K562 (cell line): ENCODE results near the gene STK25. TPM values are rescaled to one million over a fixed set of nuclear protein-coding genes. Genes with fewer than 3 reads are reported as not detected.

Source experiments
- ATAC-seq: fragments of 200-7000 bp; cut with Tn5 transposase; 3 replicates; pipeline ENCODE4 v1.9.1; 2020; ENCODE audit warnings: moderate library complexity
- BruUV-seq: library from RNA; stranded (reverse); fragments of 400-500 nt; replicated peaks from 2 replicates; lab custom pipeline; 2021; lab: Mats Ljungman, UMichigan
- CTCF ChIA-PET: fragments of 300-600 bp; formaldehyde crosslinking; extraction: SDS; loops from one replicate; lab custom pipeline; 2021; ENCODE audit warnings: low intra/inter-chr PET ratio; lab: Yijun Ruan, JAX
- POLR2A ChIA-PET: fragments of 300-600, 350-650 bp; sonication (Branson Sonifier 250); formaldehyde crosslinking; extraction: SDS; loops from one replicate; lab custom pipeline; 2021; ENCODE audit warnings: antibody characterized with exemption, inconsistent platforms; lab: Yijun Ruan, JAX
- DNase-seq, 4 experiments: peaks; one replicate each; pipeline versions ENCODE4 v3.0.0 to v3.0.0-alpha.2; 2011 to 2018; ENCODE audit warnings: low spot score in 3 of 4, mixed read lengths in 3 of 4; ENCODE audit errors: extremely low read depth in 1 of 4
- FAIRE-seq: peaks from 2 replicates; lab custom pipeline; 2011; peaks lifted over from hg19 to GRCh38; lab: Jason Lieb, UNC
- H2AFZ ChIP-seq: 2 replicates; pipeline ENCODE4 v1.6.0; 2011; ENCODE audit warnings: low read depth, low read length, control low read depth, inconsistent platforms
- H3K27ac ChIP-seq: fragments of 200-600 bp; 3 replicates; pipeline ENCODE4 v1.8.0; 2011; ENCODE audit warnings: low read depth, mild to moderate bottlenecking, control low read depth, inconsistent platforms, low read length, moderate library complexity, mixed read lengths; ENCODE audit errors: extremely low read depth
- H3K27me3 ChIP-seq, 2 experiments: fragments of 300-600 bp in 1 of 2; 2 replicates in 1 of 2; 3 replicates in 1 of 2; pipeline versions ENCODE4 v1.6.0 to v1.8.0; 2011; ENCODE audit warnings: inconsistent platforms in 2 of 2, low read length in 2 of 2, mild to moderate bottlenecking in 1 of 2, mixed read lengths in 1 of 2, moderate library complexity in 1 of 2; ENCODE audit not compliant: control insufficient read depth in 2 of 2, insufficient read depth in 2 of 2
- H3K36me3 ChIP-seq: fragments of 300-600 bp; 3 replicates; pipeline ENCODE4 v1.8.0; 2011; ENCODE audit warnings: mild to moderate bottlenecking, low read length, inconsistent platforms; ENCODE audit not compliant: control insufficient read depth, insufficient read depth
- H3K4me1 ChIP-seq, 2 experiments: fragments of 200-600 bp in 1 of 2; replicated peaks in 1 of 2; 2 replicates in 1 of 2; 3 replicates in 1 of 2; pipeline versions ENCODE4 v1.5.1 to v1.8.0; 2011; ENCODE audit warnings: inconsistent platforms in 2 of 2, low read length in 2 of 2, mild to moderate bottlenecking in 1 of 2, mixed read lengths in 1 of 2, moderate library complexity in 1 of 2; ENCODE audit not compliant: control insufficient read depth in 2 of 2, insufficient read depth in 2 of 2
- H3K4me2 ChIP-seq: 2 replicates; pipeline ENCODE4 v1.6.1; 2011; ENCODE audit warnings: low read length, control low read depth, inconsistent platforms, mixed read lengths; ENCODE audit not compliant: insufficient read depth
- H3K4me3 ChIP-seq: fragments of 200-600 bp; sonication (generic), shearing (Covaris generic); 2 replicates; pipeline ENCODE4 v1.5.1; 2016; ENCODE audit warnings: control low read depth, inconsistent platforms
- H3K79me2 ChIP-seq: fragments of 200-600 bp; 3 replicates; pipeline ENCODE4 v1.8.0; 2011; ENCODE audit warnings: low read length, inconsistent platforms; ENCODE audit not compliant: control insufficient read depth, insufficient read depth
- H3K9ac ChIP-seq, 2 experiments: 2 replicates each; pipeline versions ENCODE4 v1.6.0 to v1.6.1; 2011; ENCODE audit warnings: low read depth in 2 of 2, low read length in 2 of 2, control low read depth in 1 of 2, inconsistent platforms in 1 of 2, mild to moderate bottlenecking in 1 of 2, mixed read lengths in 1 of 2; ENCODE audit not compliant: insufficient read depth in 1 of 2
- H3K9me1 ChIP-seq: one replicate; pipeline ENCODE4 v1.6.0; 2011; ENCODE audit warnings: inconsistent platforms, mild to moderate bottlenecking, low read length, moderate library complexity; ENCODE audit not compliant: control insufficient read depth, insufficient read depth
- H3K9me3 ChIP-seq: replicated peaks from 2 replicates; pipeline ENCODE4 v1.5.1; 2011; ENCODE audit warnings: low read depth, low read length, inconsistent platforms; ENCODE audit not compliant: control insufficient read depth, insufficient read depth
- H4K20me1 ChIP-seq: replicated peaks from 2 replicates; pipeline ENCODE4 v1.6.1; 2011; ENCODE audit warnings: low read length, inconsistent platforms, mixed read lengths; ENCODE audit not compliant: control insufficient read depth, insufficient read depth
- CREB1 ChIP-seq, 2 experiments: sonication (generic) in 1 of 2; formaldehyde crosslinking in 1 of 2; IDR thresholded peaks; 2 replicates each; pipeline versions ENCODE4 v1.6.1 to v1.8.0; 2012 to 2022; ENCODE audit warnings: inconsistent platforms in 1 of 2, mild to moderate bottlenecking in 1 of 2, missing genetic modification reagents in 1 of 2, moderate library complexity in 1 of 2
- DNMT1 ChIP-seq: fragments of 450-650 bp; IDR thresholded peaks from 2 replicates; pipeline ENCODE4 v1.6.1; 2016; ENCODE audit warnings: antibody characterized with exemption, mild to moderate bottlenecking
- HCFC1 ChIP-seq: IDR thresholded peaks from 2 replicates; pipeline ENCODE4 v1.6.1; 2012; ENCODE audit warnings: low read depth, low read length, improper control_type of control experiment
- HMBOX1 ChIP-seq: sonication (generic); IDR thresholded peaks from 2 replicates; pipeline ENCODE4 v1.6.1; 2016
- ID3 ChIP-seq, 2 experiments: fragments of 250-450 bp in 1 of 2; fragments of 450-650 bp in 1 of 2; sonication (Bioruptor Pico) in 1 of 2; IDR thresholded peaks; 2 replicates each; pipeline versions ENCODE4 v1.6.1 to v1.8.0; 2016 to 2021; ENCODE audit warnings: mild to moderate bottlenecking in 2 of 2, moderate library complexity in 2 of 2, missing compliant biosample characterization in 1 of 2, missing genetic modification characterization in 1 of 2
- JUNB ChIP-seq: fragments of 450-650 bp; formaldehyde crosslinking; conservative IDR thresholded peaks from 2 replicates; pipeline ENCODE4 v1.4.0; 2020; ENCODE audit warnings: mild to moderate bottlenecking
- KAT7 ChIP-seq: sonication (generic); formaldehyde crosslinking; IDR thresholded peaks from 2 replicates; pipeline ENCODE4 v1.8.0; 2022; ENCODE audit warnings: missing genetic modification reagents, mild to moderate bottlenecking, borderline replicate concordance
- SETDB1 ChIP-seq: IDR thresholded peaks from one replicate; pipeline ENCODE4 v1.6.1; 2012; ENCODE audit warnings: low read length, control low read depth, inconsistent platforms
- SIN3A ChIP-seq, 2 experiments: fragments of 150-350 bp in 1 of 2; IDR thresholded peaks; 2 replicates each; pipeline ENCODE4 v1.6.1; 2011 to 2016; ENCODE audit warnings: borderline replicate concordance in 2 of 2, low read depth in 2 of 2, low read length in 2 of 2, mild to moderate bottlenecking in 2 of 2, moderate library complexity in 2 of 2; ENCODE audit not compliant: control insufficient read depth in 1 of 2
- YY1 ChIP-seq, 3 experiments: IDR thresholded peaks; 2 replicates each; pipeline ENCODE4 v1.6.1; 2011; ENCODE audit warnings: low read length in 2 of 3, mild to moderate bottlenecking in 2 of 3, moderate library complexity in 2 of 3, borderline replicate concordance in 1 of 3, control low read depth in 1 of 3, low read depth in 1 of 3; ENCODE audit not compliant: insufficient read depth in 3 of 3, insufficient replicate concordance in 2 of 3, control insufficient read depth in 1 of 3, insufficient read length in 1 of 3; ENCODE audit errors: extremely low read depth in 1 of 3
- WGBS: fragments of 100-300 bp; shearing (Covaris generic); methylation state at CpG from one replicate; pipeline ENCODE4 v1.1.6; 2016; ENCODE audit warnings: low coverage, mixed read lengths; ENCODE audit not compliant: insufficient coverage; ENCODE audit errors: missing lambda C conversion rate; 5-methylcytosine and 5-hydroxymethylcytosine counted together
- in situ Hi-C: fragments of 300-500 bp; cut with MboI; formaldehyde crosslinking; loops from 4 replicates; pipeline ENCODE4 v1.15.0; 2018; ENCODE audit warnings: inconsistent platforms, mixed read lengths
- intact Hi-C: fragments of 100-400 bp; cut with micrococcal nuclease; formaldehyde crosslinking; loops from 2 replicates; pipeline ENCODE4 v1.14.2; 2022
- polyA plus RNA-seq, 8 experiments: library from polyadenylated mRNA; depleted of rRNA in 4 of 8; stranded (reverse) in 5 of 8; unstranded in 3 of 8; fragments of >200 nt; fragmentation: Nextera tagmentation in 2 of 8; fragmentation: Illumina TruSeq in 1 of 8; extraction: Ambion mirVana in 2 of 8; extraction: Trizol in 1 of 8; gene quantifications; 2 replicates each; pipeline versions ENCODE4 v1.2.1 to v1.2.3, GENCODE V29; 2011 to 2014; ENCODE audit warnings: inconsistent platforms in 1 of 8, missing spikeins in 1 of 8
- total RNA-seq, 7 experiments: library from RNA; depleted of rRNA in 6 of 7; stranded (reverse); fragments of >200 nt in 6 of 7; fragmentation: Illumina TruSeq in 2 of 7; extraction: Trizol in 2 of 7; gene quantifications; 2 replicates each; pipeline versions ENCODE4 v1.2.1 to v1.2.3, GENCODE V29; 2011 to 2021; ENCODE audit warnings: low replicate concordance in 1 of 7

The STK25 gene
- total and polyA plus RNA-seq, 9 of the 15 experiments (the other 6 are each of a cell fraction or from before 2014, with no cell fraction given), result 5.4 to 177 (median 116) TPM

GRCh38 chr2:241514553-241514952 lies 6.2 kb upstream of the STK25 start (continued):
- TF ChIP-seq ID3 (CRISPR knock-in tag; IDR thresholded peaks at IDR 0.05) (no peak), ID3 (tag; IDR thresholded peaks at IDR 0.05) (no peak), CREB1 (IDR thresholded peaks at IDR 0.05) (no peak), CREB1 (CRISPR knock-in tag; IDR thresholded peaks at IDR 0.05) (no peak), YY1 (IDR thresholded peaks at IDR 0.05; ENCODE audit: borderline replicate concordance in 1 of 3, control insufficient read depth in 1 of 3, extremely low read depth in 1 of 3, insufficient read depth in 3 of 3, insufficient read length in 1 of 3, insufficient replicate concordance in 2 of 3, low read depth in 1 of 3, low read length in 2 of 3) (peak in 1 of 3 experiments; percentile 54), HMBOX1 (no peak)
- TF ChIP-seq, all 486 proteins: peak for 2

- FAIRE-seq, result no peak
- Histone ChIP-seq H3K4me3 (no peak overlapping the region), H3K36me3 (peaks cover 1% of the 10 kb centered on the region; the same call in 1 of the 3 replicates), H3K79me2 (peaks cover 23% of the 10 kb centered on the region), H3K27me3 (no peaks in the 10 kb centered on the region), H3K27ac (no peak overlapping the region), H3K9me1 (no peaks in the 10 kb centered on the region), H4K20me1 (no peaks in the 10 kb centered on the region), H3K4me2 (no peak overlapping the region), H2AFZ (no peak overlapping the region), H3K9me3 (no peaks in the 10 kb centered on the region), H3K9ac (no peak overlapping the region; a peak in 1 of 4 replicates), H3K4me1 (peaks cover 12 to 22% of the 10 kb centered on the region in 2 experiments; a peak in 4 of 5 replicates)
- BruUV-seq, result TSS peak; percentile 31
- intact Hi-C loops (no loop called here), in situ Hi-C loops (no loop called here)
- no peak for DNase-seq
- no peak for TF ChIP-seq SIN3A (IDR thresholded peaks at IDR 0.05; ENCODE audit: borderline replicate concordance in 2 of 2, control insufficient read depth in 1 of 2, low read depth in 2 of 2, low read length in 2 of 2)
- no peak for TF ChIP-seq HCFC1
- TF ChIP-seq SETDB1, result no peak
- no peak for TF ChIP-seq KAT7
- TF ChIP-seq DNMT1, result no peak
- TF ChIP-seq JUNB (CRISPR knock-in tag), result no peak
- POLR2A ChIA-PET, result interaction anchor here (0.7 kb wide), 1 partner anchor 8 kb away, joined by 3 read pairs; no protein-coding TSS in a partner anchor
- CTCF ChIA-PET, result no interaction called here
- WGBS, result 75% methylated on average over 6 of the region's 6 CpGs
- ATAC-seq, result no peak
Observed at GRCh38 chr2:241511091-241511741, 2.8 kb upstream of the STK25 start.
